Mucosa of descending colon (tissue), 3 donors: ENCODE measurements around the gene BEGAIN. TPM values are rescaled to one million over a fixed set of nuclear protein-coding genes. Genes with fewer than 3 reads are reported as not detected.

ENCODE experiments used
- ATAC-seq: fragments of 200-7000 bp; cut with Tn5 transposase; one replicate; pipeline ENCODE4 v1.9.1; 2020; ENCODE audit warnings: mild to moderate bottlenecking, moderate library complexity
- DNase-seq, 3 donors: peaks; one replicate each; pipeline ENCODE4 v3.0.0-alpha.2; 2020
- H3K36me3 ChIP-seq: fragments of 200-600 bp; one replicate; pipeline ENCODE4 v1.8.0; 2021; ENCODE audit warnings: low read depth, mild to moderate bottlenecking
- H3K4me1 ChIP-seq: fragments of 200-600 bp; one replicate; pipeline ENCODE4 v1.8.0; 2021; ENCODE audit warnings: low read depth, mild to moderate bottlenecking
- H3K4me3 ChIP-seq: fragments of 200-600 bp; one replicate; pipeline ENCODE4 v1.8.0; 2021; ENCODE audit warnings: mild to moderate bottlenecking
- H3K9me3 ChIP-seq: fragments of 200-600 bp; one replicate; pipeline ENCODE4 v1.8.0; 2021; ENCODE audit warnings: mild to moderate bottlenecking
- intact Hi-C, 2 donors: fragments of 100-400 bp; cut with DNase I in 1 of 2; cut with micrococcal nuclease in 1 of 2; formaldehyde crosslinking; loops; one replicate each; pipeline versions ENCODE4 v1.11.0 to v1.11.1; 2022; cut with DNase I, micrococcal nuclease
- total RNA-seq, 3 donors: library from RNA; stranded (reverse); fragmentation: NEBNext Ultra II Directional in 2 of 3; extraction: Animal tissue kit (Norgen Biotek cat#: 25700) in 2 of 3; gene quantifications; one replicate each; pipeline versions ENCODE4 v1.2.1 to v1.2.4, GENCODE V29; 2021 to 2023
- TF ChIP-seq, protein P1 (sequence below): fragments of 200-600 bp; IDR thresholded peaks from one replicate; pipeline ENCODE4 v1.8.0; 2022; ENCODE audit warnings: antibody characterized with exemption, mild to moderate bottlenecking
- donor health status: DM: no; HTN: no; CAD: no; lungs with moderate emphysema.
- donor health status: DM: no; HTN: no; CAD: no.
- donor health status: DM: no; HTN: yes; CAD: no.

Gene BEGAIN
- total RNA-seq, 3 donors from 2014 or later, result 0.75 to 2.5 (median 1.1) TPM

DNA sequence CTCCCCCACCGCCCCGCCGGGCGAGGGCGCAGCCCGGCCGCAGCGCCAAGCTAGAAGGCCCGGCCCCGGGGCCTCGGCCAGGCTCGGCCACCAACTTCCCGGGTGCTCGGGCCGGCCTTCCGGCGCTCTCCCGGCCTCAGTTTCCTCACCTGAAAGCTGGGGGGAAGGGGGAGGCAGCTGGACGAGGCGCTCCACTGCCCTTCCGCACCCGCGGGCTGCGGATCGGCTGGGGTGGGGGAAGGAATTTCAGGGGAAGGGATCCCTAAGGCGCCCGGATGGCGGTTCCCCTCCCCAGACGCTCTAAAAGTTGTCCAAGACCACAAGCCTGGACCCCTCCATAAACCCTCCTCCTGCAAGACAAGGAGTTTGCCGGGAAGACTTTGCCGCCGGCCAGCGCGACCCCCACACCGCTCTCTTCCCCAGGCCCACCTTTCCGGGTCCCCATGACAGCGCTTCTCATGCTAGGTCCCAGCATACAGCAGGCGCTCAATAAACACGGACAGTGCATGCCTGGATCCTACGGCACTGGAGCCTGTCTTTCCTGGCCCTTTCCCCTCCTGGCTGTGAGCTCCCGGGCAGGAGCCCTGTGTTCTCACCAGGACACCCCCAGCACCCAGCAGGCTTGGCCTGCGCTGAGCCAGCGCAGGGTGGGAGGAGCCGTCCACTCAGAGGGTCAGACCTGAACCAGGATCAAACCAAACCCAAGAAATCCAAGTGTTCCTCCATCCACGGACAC lies 18.1 kb downstream of the BEGAIN start:
- TF ChIP-seq, protein P1, sequence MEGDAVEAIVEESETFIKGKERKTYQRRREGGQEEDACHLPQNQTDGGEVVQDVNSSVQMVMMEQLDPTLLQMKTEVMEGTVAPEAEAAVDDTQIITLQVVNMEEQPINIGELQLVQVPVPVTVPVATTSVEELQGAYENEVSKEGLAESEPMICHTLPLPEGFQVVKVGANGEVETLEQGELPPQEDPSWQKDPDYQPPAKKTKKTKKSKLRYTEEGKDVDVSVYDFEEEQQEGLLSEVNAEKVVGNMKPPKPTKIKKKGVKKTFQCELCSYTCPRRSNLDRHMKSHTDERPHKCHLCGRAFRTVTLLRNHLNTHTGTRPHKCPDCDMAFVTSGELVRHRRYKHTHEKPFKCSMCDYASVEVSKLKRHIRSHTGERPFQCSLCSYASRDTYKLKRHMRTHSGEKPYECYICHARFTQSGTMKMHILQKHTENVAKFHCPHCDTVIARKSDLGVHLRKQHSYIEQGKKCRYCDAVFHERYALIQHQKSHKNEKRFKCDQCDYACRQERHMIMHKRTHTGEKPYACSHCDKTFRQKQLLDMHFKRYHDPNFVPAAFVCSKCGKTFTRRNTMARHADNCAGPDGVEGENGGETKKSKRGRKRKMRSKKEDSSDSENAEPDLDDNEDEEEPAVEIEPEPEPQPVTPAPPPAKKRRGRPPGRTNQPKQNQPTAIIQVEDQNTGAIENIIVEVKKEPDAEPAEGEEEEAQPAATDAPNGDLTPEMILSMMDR, result no peak
- intact Hi-C loops, result no loop called here
- no peaks in the 10 kb centered on the region for H3K9me3 ChIP-seq
- H3K36me3 ChIP-seq, result no peaks in the 10 kb centered on the region
- no peak overlapping the region for H3K4me3 ChIP-seq
- DNase-seq, result no peak
- ATAC-seq, result no peak
- peaks cover 9% of the 10 kb centered on the region for H3K4me1 ChIP-seq

DNA sequence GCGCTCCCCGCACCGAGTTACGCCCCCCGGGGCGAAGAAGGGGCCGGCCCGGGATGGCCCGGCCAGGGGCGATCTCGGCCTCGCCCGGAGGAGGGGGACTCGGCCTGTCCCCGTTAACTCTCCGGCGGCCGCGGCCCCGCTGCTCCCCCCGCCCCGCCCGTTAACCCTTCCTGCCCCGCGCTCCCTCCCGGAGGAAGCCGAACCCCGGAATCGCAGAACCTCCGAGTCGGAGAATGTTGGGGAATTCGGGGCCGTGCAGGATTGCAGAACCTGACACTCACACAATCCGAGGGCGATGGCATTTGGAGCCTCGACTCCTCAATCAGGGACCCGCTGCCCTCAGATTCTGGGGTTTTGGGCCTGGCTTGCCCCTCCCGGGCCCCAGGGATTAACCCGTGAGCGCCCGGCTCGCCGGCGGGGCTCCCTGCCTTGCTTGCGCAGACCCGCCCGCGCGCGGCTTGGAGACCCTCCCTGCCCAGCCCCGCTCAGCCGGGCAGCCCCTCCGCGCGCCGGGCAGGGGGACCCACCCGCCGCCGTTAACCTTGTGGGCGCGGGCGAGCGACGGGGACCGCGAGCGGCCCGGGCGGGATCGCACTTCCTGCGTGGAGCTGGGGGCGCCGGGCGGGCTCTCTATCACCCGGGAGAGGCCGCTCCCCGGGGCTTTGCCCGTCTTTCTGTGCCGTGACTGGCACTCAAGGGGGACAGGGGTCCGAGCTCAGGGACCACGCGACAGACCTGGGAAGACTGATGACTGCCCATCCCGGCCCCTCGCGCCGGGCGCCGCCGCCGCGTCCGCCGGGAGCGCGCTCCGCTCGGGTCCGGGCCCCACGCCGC lies 18.8 kb downstream of the BEGAIN start:
- Histone ChIP-seq H3K9me3 (no peaks in the 10 kb centered on the region), H3K4me1 (peaks cover 9% of the 10 kb centered on the region), H3K36me3 (no peaks in the 10 kb centered on the region), H3K4me3 (no peak overlapping the region)
- TF ChIP-seq, protein P1, result no peak
- no peak for ATAC-seq
- intact Hi-C loops, result no loop called here
- no peak for DNase-seq

DNA sequence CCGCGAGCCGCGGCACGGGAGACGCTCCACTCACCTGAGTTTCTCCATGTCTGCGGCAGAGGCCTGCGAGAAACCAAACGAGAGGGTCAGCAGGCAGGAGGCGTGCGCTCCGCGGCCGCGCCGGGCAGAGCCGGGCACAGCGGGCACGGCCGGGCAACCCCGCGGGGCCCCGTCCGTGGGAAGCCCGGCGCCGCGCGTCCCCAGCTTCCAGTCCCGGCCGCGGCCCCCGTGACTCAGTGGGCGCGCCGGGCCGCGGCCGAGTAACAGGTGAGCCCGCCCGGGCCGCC lies 19.4 kb downstream of the BEGAIN start:
- no peak for ATAC-seq
- intact Hi-C loops, result no loop called here

DNA sequence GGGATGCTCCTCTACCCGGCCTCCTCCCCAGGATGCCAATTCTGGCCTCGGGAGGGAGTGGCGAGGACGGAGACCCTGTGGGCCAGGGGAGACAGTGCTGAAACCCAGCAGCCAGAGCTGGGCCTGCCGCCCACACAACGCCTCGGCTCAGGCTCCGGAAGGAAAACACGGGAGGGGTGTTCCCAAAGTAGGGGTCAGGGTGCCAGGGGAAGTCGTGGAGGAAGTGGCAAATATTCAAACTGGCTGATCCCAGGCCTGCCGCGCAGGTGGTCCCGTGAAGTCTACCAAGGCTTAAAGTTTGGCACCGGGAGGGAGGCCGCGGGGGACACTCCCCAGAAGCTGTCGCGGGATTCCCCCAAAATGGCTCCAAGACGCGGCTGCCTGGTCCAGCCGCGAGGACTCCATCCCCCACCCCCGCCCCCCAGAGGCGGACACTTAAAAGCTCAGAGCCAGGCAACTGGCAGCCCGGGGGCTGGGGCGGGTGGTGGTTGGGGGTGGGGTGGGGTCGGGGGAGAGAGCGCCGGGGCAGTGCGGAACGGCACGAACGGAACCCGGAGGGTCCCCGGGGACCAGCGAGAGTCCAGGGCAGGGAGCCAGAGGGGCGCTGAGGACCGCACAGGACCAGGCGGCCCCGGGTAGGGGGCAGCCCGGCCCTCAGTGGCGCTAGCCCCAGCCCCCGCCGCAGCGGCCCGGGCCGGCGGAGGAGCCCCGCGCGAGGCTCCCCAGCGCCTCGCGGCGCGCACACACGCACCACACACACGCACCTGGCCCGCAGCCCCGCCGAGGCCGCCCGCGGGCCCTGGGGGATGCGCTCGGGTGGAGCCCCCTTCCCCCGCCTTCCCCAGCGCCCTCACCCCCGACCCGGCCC lies 20.0 kb downstream of the BEGAIN start:
- TF ChIP-seq, protein P1, result no peak
- Histone ChIP-seq H3K4me1 (peaks cover 9% of the 10 kb centered on the region), H3K4me3 (no peak overlapping the region), H3K36me3 (no peaks in the 10 kb centered on the region), H3K9me3 (no peaks in the 10 kb centered on the region)
- ATAC-seq (no peak), DNase-seq (no peak)
- intact Hi-C loops, result no loop called here

More for the DNA sequence above, 19.4 kb downstream of the BEGAIN start:
- H3K9me3 ChIP-seq, result no peaks in the 10 kb centered on the region
- TF ChIP-seq, protein P1, result no peak
- no peaks in the 10 kb centered on the region for H3K36me3 ChIP-seq
- no peak for DNase-seq
- H3K4me1 ChIP-seq, result peaks cover 9% of the 10 kb centered on the region
- H3K4me3 ChIP-seq, result no peak overlapping the region

DNA sequence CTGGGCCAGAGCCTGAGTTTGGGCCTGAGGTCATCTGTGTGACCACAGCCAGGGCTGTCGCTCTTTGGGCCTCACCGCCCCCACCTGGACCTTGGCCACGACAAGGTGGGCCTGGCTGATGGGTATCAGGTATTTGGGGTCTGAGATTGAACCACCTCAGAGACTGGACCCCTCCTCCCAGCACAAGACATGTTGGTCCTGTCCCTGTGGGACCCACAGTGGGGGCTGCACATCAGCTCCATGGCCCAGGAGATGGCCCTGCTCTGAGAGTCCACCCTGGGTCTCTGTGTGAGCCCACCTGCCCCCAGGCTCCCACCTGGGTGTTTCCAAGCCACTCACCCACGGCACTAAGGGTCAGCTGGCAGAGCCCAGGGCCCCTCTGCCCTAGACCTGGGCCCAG lies 20.6 kb downstream of the BEGAIN start:
- Histone ChIP-seq H3K9me3 (no peaks in the 10 kb centered on the region), H3K4me1 (peaks cover 9% of the 10 kb centered on the region), H3K4me3 (no peak overlapping the region), H3K36me3 (no peaks in the 10 kb centered on the region)
- ATAC-seq, result no peak
- TF ChIP-seq, protein P1, result no peak
- DNase-seq, result no peak
- intact Hi-C loops, result no loop called here
